ENCODE data around the gene NELL1.

DNA sequence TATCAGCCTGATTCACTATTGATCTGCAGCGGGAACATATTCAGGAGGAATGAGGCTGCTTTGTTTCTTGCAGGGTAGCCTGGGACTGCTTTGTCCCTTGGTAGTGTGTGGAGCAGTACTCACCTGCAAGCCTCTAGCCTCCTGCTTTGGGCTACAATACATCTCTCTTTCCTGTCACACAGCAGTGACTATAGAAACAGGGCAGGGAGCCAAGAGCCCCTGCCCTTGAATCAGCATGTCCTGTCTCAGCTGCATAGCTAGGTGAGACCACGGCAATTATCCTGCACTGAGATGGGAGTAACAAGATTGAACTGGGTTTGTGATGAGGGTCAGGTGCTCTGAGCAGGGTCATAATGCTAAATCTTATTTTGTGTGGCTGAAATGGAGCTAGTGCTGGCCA, 191.9 kb downstream of the NELL1 start:
- TF ChIP-seq CTCF (IDR thresholded peaks at IDR 0.05) (no peak), POLR2A (IDR thresholded peaks at IDR 0.05) (no peak)

Data from body of pancreas (tissue), 4 donors.